A549 (cell line): Measurements from ENCODE around the gene YIPF1.

Experiments used
- BHLHE40 ChIP-seq: IDR thresholded peaks from 2 replicates; pipeline ENCODE4 v1.6.1; 2012; ENCODE audit warnings: low read depth, low read length, inconsistent platforms
- CBX8 ChIP-seq: fragments of 200-600 bp; sonication (generic); IDR thresholded peaks from 2 replicates; pipeline ENCODE4 v1.6.1; 2016
- CTCF ChIP-seq: fragments of >200 bp; sonication (Bioruptor Twin); formaldehyde crosslinking; IDR thresholded peaks from 3 replicates; pipeline ENCODE4 v1.5.1; 2016
- GATA3 ChIP-seq: IDR thresholded peaks from 2 replicates; pipeline ENCODE4 v1.6.1; 2012; ENCODE audit warnings: borderline replicate concordance
- KDM1A ChIP-seq: fragments of 200-600 bp; sonication (generic); IDR thresholded peaks from 2 replicates; pipeline ENCODE4 v1.6.1; 2016; ENCODE audit warnings: low read depth, mild to moderate bottlenecking
- PBX3 ChIP-seq: IDR thresholded peaks from 2 replicates; pipeline ENCODE4 v1.6.1; 2012
- POLR2A ChIP-seq: IDR thresholded peaks from 2 replicates; pipeline ENCODE4 v1.6.1; 2012; ENCODE audit warnings: mild to moderate bottlenecking, low read length
- POLR2AphosphoS2 ChIP-seq: conservative IDR thresholded peaks from 2 replicates; pipeline ENCODE4 v1.6.1; 2012; ENCODE audit warnings: low read length, improper control_type of control experiment, inconsistent platforms
- RFX5 ChIP-seq: fragments of 450-650 bp; IDR thresholded peaks from 2 replicates; pipeline ENCODE4 v1.7.1; 2014; ENCODE audit warnings: antibody characterized with exemption, mild to moderate bottlenecking, moderate library complexity
- USF2 ChIP-seq: fragments of 450-650 bp; IDR thresholded peaks from 2 replicates; pipeline ENCODE4 v1.6.1; 2014; ENCODE audit warnings: antibody characterized with exemption

GRCh38 chr1:53871773-53872484 lies 17.7 kb downstream of the YIPF1 start:
- TF ChIP-seq PBX3: no peak
- TF ChIP-seq KDM1A: no peak
- TF ChIP-seq GATA3: no peak
- no peak for TF ChIP-seq BHLHE40
- TF ChIP-seq USF2: no peak
- TF ChIP-seq CTCF: no peak
- TF ChIP-seq POLR2A: no peak
- no peak for TF ChIP-seq RFX5
- TF ChIP-seq POLR2AphosphoS2: no peak
- TF ChIP-seq CBX8: no peak
